ENCODE measurements around the gene ARFIP2. TPM values are rescaled to one million over a fixed set of nuclear protein-coding genes. Genes with fewer than 3 reads are reported as not detected.
A peak's percentile ranks its signal among the peaks of the same experiment; 100 is the strongest.

Gene ARFIP2
- total RNA-seq, 4 donors from 2014 or later: 51.3 to 63.3 (median 54.1) TPM

DNA sequence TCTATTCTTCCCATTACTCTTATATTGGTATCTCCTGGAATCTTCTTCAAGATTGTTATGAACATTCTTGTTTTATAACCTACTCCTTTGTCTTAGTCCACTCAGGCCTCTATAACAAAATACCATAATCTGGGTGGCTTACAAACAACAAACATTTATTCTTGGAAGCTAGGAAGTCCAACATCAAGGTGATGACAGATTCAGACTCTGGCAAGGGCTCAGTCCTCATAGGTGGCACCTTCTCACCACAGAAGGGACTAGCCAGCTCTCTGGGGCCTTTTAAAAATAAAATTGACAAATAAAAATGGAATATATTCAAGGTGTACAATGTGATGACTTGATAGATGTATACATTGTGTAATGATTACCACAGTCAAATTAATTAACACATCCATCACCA is 35.7 kb upstream of the ARFIP2 start:
- ATAC-seq (ENCODE audit: low FRiP score): no peak
- TF ChIP-seq, protein P1, sequence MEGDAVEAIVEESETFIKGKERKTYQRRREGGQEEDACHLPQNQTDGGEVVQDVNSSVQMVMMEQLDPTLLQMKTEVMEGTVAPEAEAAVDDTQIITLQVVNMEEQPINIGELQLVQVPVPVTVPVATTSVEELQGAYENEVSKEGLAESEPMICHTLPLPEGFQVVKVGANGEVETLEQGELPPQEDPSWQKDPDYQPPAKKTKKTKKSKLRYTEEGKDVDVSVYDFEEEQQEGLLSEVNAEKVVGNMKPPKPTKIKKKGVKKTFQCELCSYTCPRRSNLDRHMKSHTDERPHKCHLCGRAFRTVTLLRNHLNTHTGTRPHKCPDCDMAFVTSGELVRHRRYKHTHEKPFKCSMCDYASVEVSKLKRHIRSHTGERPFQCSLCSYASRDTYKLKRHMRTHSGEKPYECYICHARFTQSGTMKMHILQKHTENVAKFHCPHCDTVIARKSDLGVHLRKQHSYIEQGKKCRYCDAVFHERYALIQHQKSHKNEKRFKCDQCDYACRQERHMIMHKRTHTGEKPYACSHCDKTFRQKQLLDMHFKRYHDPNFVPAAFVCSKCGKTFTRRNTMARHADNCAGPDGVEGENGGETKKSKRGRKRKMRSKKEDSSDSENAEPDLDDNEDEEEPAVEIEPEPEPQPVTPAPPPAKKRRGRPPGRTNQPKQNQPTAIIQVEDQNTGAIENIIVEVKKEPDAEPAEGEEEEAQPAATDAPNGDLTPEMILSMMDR (IDR thresholded peaks at IDR 0.05): no peak

DNA sequence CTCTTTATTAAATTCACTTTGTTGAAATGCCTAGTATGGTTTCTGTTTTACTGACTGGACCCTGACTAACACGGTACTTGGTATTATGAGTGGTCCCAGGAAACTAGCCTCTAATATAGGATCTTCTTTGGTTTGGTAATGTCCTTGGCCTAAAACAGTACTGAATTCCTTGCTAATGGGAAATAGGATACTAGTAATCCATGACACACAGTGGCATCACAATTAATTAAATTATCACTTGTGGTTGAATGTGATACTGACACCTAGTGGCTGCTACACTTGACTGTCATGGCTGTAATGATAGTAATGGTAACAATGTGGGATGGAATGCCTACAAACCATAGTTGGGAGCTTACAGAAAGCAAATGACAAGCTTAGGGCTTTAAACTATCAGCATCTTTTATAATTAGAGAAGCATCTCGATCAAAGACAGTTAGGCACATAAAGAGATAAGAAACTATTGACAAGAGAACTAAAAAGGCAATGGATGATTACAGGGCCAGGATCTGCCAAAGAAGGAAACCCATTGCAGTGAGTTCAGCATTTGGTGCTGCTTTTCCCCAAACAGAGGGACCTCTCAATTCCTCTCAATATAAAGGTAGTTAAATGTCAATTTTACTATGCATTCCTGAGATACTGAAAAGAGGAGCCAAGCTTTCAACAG is 24.6 kb upstream of the ARFIP2 start:
- no peak for DNase-seq (ENCODE audit: low spot score)
- TF ChIP-seq, protein P1 (IDR thresholded peaks at IDR 0.05): peak in 2 of 3 donors; percentile 31 to 60
- peak; percentile 72 for ATAC-seq (ENCODE audit: low FRiP score)

More for the DNA sequence above, 35.7 kb upstream of the ARFIP2 start:
- DNase-seq (ENCODE audit: low spot score): no peak

DNA sequence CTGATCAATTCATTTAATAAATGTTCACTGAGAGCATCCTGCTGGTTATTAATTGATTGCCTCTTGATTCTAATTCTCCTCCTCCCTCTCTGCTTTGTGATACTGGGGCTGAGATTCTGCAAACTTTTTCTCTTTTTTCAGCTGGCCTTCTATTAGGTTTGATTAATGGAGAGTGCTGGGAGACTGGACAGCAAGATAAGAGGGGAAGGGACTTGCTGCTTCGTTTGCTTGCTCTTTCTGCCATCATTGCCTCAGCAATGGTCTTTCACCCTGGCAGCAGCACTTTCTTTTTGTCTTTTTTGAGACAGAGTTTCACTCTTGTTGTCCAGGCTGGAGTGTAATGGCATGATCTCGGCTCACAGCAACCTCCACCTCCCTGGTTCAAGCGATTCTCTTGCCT is 23.0 kb upstream of the ARFIP2 start:
- ATAC-seq (ENCODE audit: low FRiP score) (no peak), DNase-seq (ENCODE audit: low spot score) (no peak)
- TF ChIP-seq, protein P1 (IDR thresholded peaks at IDR 0.05): no peak

DNA sequence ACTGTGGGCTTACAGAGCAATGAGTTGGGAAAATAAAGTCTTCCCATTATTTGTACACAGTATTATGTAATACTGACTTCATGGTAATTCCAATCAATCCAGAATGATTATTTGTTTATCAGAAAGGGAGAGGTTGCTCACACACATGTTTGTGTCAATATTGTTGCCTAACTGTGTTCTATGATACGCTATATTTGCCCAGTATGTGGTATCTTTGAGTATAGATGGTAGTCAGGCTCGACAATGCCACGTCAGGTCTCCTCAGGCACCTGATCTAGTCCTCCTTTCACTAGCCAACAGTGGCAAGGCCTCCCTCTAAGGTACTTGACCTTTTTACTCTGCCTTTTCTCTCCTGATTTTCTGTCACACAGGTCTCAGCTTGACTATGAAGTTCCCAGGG is 21.3 kb upstream of the ARFIP2 start:
- TF ChIP-seq, protein P1 (IDR thresholded peaks at IDR 0.05): no peak
- ATAC-seq (ENCODE audit: low FRiP score) (no peak), DNase-seq (ENCODE audit: low spot score) (no peak)

DNA sequence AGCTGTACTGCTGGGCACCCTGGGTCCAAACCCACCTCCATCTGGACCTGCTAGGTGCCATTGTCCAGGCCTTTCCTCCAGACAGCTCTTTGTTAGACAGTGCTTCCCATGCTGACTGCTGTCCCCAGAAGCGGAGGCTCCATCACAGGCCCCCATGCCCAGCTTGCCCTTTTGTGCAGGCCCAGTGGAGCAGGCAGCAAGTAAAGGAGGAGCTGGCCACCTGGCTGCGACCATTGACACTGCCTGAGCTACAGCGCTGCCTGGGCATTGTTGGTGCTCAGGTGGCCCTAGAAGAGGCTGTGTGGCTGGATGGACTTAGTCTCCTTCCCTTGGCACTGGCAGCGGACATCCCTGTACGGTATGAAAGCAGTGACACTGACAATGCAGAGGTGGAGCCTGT is 17.4 kb upstream of the ARFIP2 start:
- DNase-seq (ENCODE audit: low spot score): no peak
- TF ChIP-seq, protein P1 (IDR thresholded peaks at IDR 0.05): no peak
- no peak for ATAC-seq (ENCODE audit: low FRiP score)

DNA sequence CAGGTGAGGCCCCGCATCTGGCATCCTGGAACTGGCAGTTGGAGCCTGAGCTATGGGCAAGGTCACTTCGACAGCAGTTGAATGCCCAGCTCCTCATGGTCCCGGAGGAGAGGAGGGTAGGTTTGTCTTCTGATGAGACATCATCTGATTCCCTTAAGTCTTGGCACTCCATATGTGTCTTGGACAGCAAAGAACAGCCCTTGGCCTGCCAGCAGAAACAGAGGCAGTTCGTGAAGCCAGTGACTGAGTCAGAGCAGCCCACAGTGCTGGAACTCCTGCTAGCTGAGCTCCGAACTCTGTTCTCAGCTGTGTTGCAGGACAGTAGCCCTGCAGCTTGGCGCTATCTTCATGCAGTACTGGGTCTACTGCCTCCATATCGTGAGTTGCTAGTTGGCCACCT is 17.0 kb upstream of the ARFIP2 start:
- TF ChIP-seq, protein P1 (IDR thresholded peaks at IDR 0.05): no peak
- ATAC-seq (ENCODE audit: low FRiP score) (no peak), DNase-seq (ENCODE audit: low spot score) (no peak)

Measured in omental fat pad (tissue), 4 donors.